ENCODE measurements around the gene FRMPD2.
"Not testable (repeated sequence)": the region's sequence is repeated elsewhere in the genome, so short reads cannot be mapped to it uniquely, and the experiment has no call there.

FRMPD2 gene

GRCh38 chr10:48232717-48233447, 41.6 kb downstream of the FRMPD2 start:
- DNase-seq, result no peak

GRCh38 chr10:48231699-48232315, 42.7 kb downstream of the FRMPD2 start:
- no peak for DNase-seq

- DNase-seq, result no peak
Measured at GRCh38 chr10:48231178-48231577, 43.3 kb downstream of the FRMPD2 start.

- DNase-seq, result no peak
Measured at GRCh38 chr10:48227213-48227612, 47.3 kb downstream of the FRMPD2 start.

- no peak for DNase-seq
Measured at GRCh38 chr10:48224979-48225560, 49.4 kb downstream of the FRMPD2 start.

- DNase-seq, result no peak
Measured at GRCh38 chr10:48224296-48224695, 50.2 kb downstream of the FRMPD2 start.

GRCh38 chr10:48221814-48222213, 52.7 kb downstream of the FRMPD2 start:
- no peak for DNase-seq

GRCh38 chr10:48221031-48221430, 53.5 kb downstream of the FRMPD2 start:
- not testable (repeated sequence) for DNase-seq

GRCh38 chr10:48219194-48219593, 55.3 kb downstream of the FRMPD2 start:
- DNase-seq, result no peak

GRCh38 chr10:48216744-48217143, 57.8 kb downstream of the FRMPD2 start:
- no peak for DNase-seq

GRCh38 chr10:48216204-48216505, 58.3 kb downstream of the FRMPD2 start:
- DNase-seq, result no peak

- no peak for DNase-seq
Measured at GRCh38 chr10:48215486-48216203, 58.9 kb downstream of the FRMPD2 start.

- no peak for DNase-seq
Measured at GRCh38 chr10:48214716-48215485, 59.6 kb downstream of the FRMPD2 start.

- DNase-seq, result no peak
Measured at GRCh38 chr10:48213047-48213446, 61.4 kb downstream of the FRMPD2 start.

GRCh38 chr10:48211777-48212176, 62.7 kb downstream of the FRMPD2 start:
- no peak for DNase-seq

GRCh38 chr10:48210966-48211365, 63.5 kb downstream of the FRMPD2 start:
- no peak for DNase-seq

- no peak for DNase-seq
Measured at GRCh38 chr10:48210391-48210790, 64.1 kb downstream of the FRMPD2 start.

GRCh38 chr10:48209241-48209640, 65.3 kb downstream of the FRMPD2 start:
- no peak for DNase-seq

- no peak for DNase-seq
Measured at GRCh38 chr10:48207853-48208252, 66.6 kb downstream of the FRMPD2 start.

- no peak for DNase-seq
Measured at GRCh38 chr10:48206482-48207250, 67.8 kb downstream of the FRMPD2 start.

GRCh38 chr10:48205918-48206317, 68.6 kb downstream of the FRMPD2 start:
- no peak for DNase-seq
